Skeletal muscle cell (primary cell): ENCODE measurements around the gene SFSWAP.
"Not testable (repeated sequence)": the region's sequence is repeated elsewhere in the genome, so short reads cannot be mapped to it uniquely, and the experiment has no call there.

Experiments used
- DNase-seq: peaks from one replicate; pipeline ENCODE4 v3.0.0-alpha.2; 2010; ENCODE audit warnings: low read depth
- H3K4me3 ChIP-seq: 2 replicates; pipeline ENCODE4 v1.5.1; 2011; ENCODE audit warnings: low read depth, mild to moderate bottlenecking, control low read depth, low read length, moderate library complexity

The SFSWAP gene

DNA sequence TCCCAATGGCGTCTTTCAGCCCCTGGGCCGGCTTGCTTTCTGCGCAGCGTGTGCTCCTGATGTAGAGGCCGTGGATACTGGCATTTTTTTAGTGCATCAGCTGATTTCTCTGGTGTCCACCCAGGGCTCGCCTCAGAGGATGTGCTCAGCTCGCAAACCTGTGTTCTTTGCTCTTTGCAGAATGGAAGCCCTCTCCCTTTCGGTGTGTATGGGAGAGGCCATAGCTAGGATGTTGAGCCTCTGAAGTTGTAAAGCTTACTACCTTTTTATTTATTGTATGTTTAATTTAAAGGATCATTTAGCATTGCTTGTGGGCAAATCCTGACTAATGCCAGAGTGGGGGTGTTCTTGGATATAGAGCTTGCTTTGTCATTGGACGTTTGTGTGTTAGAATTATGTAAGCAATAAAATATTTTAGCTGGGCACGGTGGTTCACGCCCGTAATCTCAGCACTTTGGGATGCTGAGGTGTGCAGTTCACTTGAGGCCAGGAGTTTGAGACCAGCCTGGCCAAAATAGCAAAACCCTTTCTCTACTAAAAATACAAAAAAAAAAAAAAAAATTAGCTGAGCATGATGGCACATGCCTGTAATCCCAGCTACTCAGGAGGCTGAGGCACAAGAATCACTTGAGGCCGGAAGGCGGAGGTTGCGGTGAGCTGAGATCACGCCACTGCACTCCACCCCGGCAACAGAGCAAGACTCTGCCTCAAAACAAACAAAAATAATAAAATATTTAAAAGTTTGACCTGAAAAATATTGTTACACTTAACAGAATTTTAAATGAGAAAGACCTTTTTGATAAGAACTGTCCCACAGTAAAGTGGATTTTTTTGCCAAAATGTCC is 64.7 kb downstream of the SFSWAP start:
- DNase-seq = no peak
- H3K4me3 ChIP-seq = no peak overlapping the region

- no peak for DNase-seq
- no peak overlapping the region for H3K4me3 ChIP-seq
These were observed 65.5 kb downstream of the SFSWAP start for GRCh38 chr12:131776237-131776889.

GRCh38 chr12:131777269-131777668 is 66.4 kb downstream of the SFSWAP start:
- not testable (repeated sequence) for DNase-seq, H3K4me3 ChIP-seq

DNA sequence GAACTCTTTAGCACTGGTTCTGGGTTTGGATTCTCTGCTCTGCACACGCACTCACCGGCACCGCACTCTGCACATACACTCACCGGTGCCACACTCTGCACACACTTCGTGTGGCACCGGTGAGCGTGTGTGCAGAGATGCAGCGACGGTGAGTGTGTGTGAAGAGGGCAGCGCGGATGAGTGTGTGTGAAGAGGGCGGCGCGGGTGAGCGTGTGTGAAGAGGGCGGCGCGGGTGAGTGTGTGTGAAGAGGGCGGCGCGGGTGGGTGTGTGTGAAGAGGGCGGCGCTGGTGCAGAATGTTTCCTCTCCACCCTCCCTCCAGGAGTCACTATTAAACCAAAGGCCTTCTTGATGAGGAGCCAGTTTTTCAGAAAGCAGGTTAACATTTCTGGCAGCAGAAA is 68.1 kb downstream of the SFSWAP start:
- H3K4me3 ChIP-seq = no peak overlapping the region
- DNase-seq = no peak

DNA sequence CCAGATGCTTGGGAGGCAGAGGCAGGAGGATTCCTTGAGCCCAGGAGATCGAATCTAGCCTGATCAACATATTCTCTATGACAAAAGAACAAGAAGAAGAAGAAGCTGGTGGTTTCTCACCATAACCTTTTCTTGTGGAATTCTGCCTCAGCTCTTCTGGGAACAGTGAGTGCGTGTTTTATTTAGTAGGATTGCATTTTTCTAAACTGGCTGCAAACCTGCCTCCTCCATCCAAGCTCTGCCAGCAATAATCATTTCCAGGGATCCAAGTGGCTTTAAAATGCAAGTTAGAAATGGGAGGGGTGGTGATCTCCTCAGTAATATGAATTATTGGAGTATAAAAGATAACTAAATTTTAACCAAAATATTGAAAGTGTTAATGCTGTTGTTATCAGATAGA is 71.2 kb downstream of the SFSWAP start:
- no peak for DNase-seq
- no peak overlapping the region for H3K4me3 ChIP-seq

DNA sequence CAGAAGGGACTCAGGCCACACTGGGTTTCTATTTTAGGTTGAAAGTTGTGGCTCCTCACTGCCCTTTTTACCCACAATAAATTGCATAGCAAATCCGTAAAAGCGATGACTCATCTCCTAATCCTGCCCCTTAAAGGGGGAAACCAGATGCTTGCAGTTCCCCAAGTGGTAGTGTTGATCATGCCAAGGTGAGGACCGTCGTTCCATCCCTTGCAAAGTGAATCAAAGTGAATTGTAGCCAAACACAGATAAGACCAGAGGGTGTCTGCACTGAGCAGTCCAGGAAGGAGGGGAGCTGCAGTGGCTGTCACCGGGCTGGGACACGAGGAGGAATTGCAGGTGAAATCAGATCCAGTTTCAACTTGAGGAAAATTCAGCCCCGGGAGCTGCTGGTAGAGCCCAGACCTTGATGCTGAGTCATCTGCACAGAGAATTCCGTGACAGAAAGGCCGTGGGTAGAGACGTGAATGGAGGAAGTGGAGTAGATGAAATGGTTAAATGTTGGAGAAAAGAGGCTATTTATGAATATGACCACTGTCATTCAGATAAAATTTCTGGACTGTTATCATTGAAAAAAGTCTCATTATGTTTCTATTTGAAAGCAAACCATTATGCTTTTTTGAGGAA is 73.1 kb downstream of the SFSWAP start:
- H3K4me3 ChIP-seq = no peak overlapping the region
- DNase-seq = peak; percentile 37

DNA sequence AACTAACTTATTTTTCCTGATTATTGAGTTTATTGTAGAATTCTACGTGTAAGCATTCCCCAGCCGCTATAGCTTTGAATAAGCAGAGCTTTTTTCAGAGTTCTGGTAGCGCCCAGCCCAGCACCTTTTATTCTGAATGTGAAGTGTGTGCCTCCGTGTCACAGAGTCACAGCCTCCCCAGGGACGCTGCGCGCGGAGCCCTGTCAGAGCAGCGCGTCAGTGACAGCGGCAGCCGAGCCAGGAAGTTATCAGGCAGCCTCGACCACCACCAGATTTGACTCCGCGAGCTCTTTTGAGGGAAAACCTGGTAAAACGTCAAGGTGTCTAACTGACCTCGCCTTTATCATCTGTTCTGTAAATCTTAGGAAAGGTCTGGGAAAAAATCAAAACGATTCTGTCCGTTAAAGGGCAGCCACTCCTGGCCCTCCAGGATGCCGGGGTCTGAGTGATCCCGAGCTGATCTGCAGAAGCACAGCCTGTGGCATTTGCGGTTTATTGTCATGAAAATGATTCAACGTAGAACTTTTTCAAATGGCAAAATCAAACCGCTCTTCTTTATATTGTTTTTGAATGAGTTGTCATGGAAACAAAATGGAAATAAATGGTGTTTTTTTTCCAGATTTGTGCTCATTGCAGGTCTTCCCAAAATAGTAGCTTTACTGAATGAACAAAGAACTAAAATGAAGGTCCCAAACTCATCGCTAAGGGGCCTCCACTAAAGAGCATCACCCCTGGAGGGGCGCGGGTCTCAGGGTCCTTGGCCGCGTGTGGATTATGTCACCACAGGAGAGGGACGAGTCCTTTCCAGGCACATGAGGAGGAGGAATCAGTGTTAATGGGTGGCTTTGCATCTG is 74.2 kb downstream of the SFSWAP start:
- DNase-seq = no peak
- H3K4me3 ChIP-seq = no peak overlapping the region

- DNase-seq = no peak
- no peak overlapping the region for H3K4me3 ChIP-seq
These were observed 75.0 kb downstream of the SFSWAP start for GRCh38 chr12:131785763-131786330.

DNA sequence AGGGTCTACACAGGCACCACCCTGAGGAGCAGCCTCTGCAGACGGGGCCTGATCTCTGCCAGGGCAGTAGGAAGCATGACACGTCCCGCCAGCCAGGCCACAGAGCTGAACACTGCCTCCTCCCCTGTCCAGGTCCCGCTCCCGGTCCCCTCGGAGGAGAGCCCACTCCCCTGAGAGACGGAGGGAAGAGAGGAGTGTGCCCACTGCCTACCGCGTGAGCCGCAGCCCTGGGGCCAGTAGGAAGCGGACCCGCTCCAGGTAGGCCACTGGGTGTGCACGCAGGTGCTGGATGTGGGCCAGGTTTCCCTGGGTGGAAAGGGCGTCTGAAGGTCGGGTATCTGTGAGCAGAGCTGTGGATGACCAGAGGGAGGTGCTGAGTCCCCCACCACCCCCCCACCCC is 75.4 kb downstream of the SFSWAP start:
- no peak overlapping the region for H3K4me3 ChIP-seq
- DNase-seq = no peak

DNA sequence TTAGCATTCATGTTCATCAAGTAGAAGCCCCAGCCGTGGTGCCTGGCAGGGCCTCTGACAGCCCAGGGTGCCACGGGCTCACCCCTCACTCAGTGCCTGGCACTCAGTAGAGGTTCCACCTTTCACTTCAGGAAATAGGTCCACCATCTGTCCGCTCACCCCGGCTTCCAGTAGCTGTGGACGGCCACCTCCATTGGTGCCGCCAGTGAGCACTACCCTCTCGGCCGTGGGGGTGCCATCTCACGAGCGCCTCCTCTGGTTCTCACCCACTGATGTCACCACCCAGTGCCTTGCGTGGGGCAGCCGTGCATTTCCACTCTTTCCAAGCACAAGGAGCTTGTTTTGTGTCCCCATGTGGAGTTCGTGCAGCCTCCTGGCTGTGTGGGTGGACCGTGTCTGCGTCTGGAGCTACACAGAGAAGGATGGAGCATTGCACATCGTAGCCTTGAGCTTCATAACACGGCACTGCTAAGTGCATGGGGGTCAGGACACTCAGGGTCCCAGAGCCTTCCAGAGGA is 76.3 kb downstream of the SFSWAP start:
- H3K4me3 ChIP-seq = no peak overlapping the region
- DNase-seq = no peak

- H3K4me3 ChIP-seq = no peak overlapping the region
- DNase-seq = no peak
These were observed 77.2 kb downstream of the SFSWAP start for GRCh38 chr12:131788070-131788469.

GRCh38 chr12:131789638-131790037 is 78.7 kb downstream of the SFSWAP start:
- H3K4me3 ChIP-seq = no peak overlapping the region
- DNase-seq = no peak

DNA sequence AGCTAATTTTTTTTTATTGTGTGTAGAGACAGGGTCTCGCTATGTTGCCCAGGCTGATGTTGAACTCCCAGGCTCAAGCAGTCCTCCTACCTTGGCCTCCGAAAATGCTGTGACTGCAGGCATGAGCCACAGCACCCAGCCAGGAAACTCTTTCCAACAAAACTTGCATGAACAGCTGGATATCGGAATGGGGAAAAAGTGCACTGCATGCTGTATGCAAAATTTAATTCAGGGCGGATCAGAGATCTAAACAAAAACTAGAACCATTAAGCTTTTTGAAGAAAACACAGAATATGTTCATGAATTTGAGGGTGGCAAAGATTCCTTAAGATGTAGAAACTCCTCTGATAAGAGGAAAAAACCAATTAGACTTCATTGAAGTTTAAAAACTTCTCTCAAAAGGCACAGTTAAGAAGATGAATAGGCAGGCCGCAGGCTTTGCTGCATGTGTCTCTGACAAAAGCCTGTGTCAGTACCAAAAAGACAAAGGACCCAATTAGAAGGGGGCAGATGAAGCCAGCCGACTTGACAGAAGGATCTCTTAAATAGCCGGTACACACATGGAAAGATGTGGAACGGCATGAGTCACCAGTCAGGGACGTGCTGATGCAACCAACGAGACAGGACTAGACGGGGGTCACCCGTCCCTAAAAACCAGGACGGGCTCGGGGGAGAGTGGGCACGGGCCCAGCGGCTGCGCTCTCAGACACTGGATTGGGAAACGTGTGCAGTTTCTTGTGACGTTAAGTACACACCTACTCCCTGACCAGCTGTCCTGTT is 82.5 kb downstream of the SFSWAP start:
- H3K4me3 ChIP-seq = no peak overlapping the region
- no peak for DNase-seq

- no peak for DNase-seq
- H3K4me3 ChIP-seq = no peak overlapping the region
These were observed 83.2 kb downstream of the SFSWAP start for GRCh38 chr12:131794061-131794460.

DNA sequence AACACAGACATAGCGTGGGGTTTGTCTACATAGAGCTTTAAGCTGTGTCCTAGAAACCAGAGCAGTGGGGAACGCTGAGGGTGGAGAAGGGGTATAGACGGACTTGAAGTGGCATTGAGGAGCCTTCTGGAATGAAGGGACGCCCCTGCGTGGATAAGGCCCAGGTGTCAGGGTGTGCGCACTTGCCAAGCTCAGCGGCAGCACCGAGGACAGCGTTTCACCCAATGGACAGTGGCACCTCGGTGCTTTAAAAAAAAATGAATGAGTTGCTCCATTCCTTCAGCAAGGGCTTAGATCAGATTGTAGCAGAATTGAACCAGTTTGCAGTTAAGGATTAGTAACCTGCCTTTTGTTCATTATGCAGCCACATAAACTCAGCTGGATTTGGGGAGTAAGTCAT is 83.7 kb downstream of the SFSWAP start:
- DNase-seq = no peak
- no peak overlapping the region for H3K4me3 ChIP-seq

DNA sequence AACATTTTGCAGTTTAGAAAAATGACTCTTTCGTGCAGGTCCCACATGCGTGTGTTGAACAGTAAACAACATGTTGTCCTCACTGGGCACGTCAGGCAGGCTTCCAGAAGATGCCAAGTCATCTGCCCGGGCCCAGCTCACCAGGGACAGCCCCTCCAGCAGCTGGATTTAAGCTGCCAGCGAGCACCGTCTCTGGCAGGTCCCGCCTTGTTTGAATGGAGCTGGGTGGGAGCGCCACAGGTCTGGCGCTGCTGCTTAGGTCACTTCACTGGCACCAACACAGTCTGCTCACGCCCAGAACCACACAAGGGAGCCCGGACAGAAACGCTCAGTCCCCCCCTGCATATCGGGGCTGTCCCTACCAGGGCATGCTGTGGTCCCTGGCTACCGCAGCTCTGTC is 84.2 kb downstream of the SFSWAP start:
- H3K4me3 ChIP-seq = no peak overlapping the region
- no peak for DNase-seq

DNA sequence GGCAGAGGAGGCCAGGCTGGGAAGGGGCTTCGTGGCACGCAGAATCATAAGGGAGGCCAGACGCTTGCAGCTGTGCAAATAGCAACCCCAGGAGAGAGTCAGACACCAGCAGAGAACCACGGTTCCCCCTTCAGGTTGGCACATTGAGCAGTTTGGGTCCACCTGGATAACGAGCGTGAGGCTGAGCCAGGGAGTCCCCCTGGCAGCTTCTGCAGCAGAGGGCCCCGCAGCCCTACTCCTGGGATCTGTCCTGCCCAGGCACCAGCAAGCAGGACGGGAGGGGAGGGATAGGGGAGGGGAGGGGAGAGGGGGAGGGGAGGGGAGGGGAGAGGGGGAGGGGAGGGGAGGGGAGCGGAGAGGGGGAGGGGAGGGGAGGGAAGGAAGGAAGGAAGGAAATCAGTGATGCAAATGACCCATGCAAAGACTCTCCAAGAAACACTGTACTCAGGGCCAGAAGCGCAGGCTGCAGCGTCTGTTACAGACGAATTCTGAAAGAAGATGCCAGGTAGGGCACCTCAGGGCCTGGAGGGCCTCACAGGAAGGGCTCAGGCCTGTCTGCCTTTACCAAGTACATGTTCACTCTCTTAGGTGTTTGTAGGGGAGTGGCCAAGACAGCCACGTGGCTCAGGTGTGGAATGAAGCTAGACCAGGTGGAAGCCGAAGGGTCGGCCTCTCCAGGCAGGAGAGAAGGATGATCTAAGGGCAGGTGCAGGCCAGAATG is 85.0 kb downstream of the SFSWAP start:
- DNase-seq = no peak
- H3K4me3 ChIP-seq = no peak overlapping the region

DNA sequence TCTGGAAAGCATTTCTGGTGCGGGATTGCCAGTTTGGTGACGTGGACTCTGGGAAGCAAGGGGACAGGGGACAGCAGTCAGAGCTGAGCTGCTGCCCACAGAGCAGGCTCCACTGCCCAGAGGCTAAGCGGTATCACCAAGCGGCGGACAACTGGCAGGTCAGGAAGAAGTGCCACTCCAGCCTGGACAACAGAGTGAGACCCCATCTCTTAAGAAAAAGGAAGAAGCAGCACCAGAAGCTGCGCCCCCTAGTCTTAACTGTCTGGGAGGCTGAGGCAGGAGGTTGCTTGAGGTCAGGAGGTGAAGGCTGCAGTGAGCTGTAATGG is 85.5 kb downstream of the SFSWAP start:
- no peak overlapping the region for H3K4me3 ChIP-seq
- DNase-seq = no peak
